WTC11 (cell line): ENCODE measurements around the gene STAB2.

Source experiments
- ATF2 ChIP-seq: sonication (generic); formaldehyde crosslinking; IDR thresholded peaks from 2 replicates; pipeline ENCODE4 v1.8.1; 2022; ENCODE audit warnings: low read depth, missing genetic modification reagents, borderline replicate concordance
- RELA ChIP-seq: sonication (generic); formaldehyde crosslinking; IDR thresholded peaks from 2 replicates; pipeline ENCODE4 v1.8.1; 2022; ENCODE audit warnings: missing genetic modification reagents, mild to moderate bottlenecking, borderline replicate concordance
- SMAD3 ChIP-seq: sonication (generic); formaldehyde crosslinking; IDR thresholded peaks from 2 replicates; pipeline ENCODE4 v1.8.0; 2022; ENCODE audit warnings: missing genetic modification reagents, mild to moderate bottlenecking, borderline replicate concordance
- TF ChIP-seq, protein P1 (sequence below): sonication (generic); formaldehyde crosslinking; IDR thresholded peaks from 2 replicates; pipeline ENCODE4 v1.8.0; 2022; ENCODE audit warnings: mild to moderate bottlenecking, missing genetic modification reagents
- TF ChIP-seq, protein P2 (sequence below): fragments of 200-600 bp; IDR thresholded peaks from 2 replicates; pipeline ENCODE4 v1.8.0; 2022; ENCODE audit warnings: antibody characterized with exemption

DNA sequence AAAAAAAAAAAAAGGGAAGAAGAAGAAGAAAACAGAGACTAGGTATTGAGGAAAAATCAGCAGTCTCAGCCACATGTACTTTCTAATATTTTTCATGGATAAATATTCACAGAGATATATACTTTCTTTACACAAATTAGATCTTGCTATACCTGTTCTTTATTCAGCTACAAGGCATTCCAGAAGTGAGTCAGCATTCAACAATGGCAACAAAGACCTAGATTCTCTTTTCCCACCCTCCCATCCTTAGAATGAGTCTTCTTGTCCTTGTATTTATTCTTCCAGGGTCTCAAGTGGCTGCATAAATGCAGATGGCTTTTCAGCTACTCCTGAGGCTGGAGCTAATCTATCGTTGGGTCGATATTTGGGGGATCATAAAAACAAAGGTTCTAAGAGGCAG, 160.9 kb downstream of the STAB2 start:
- TF ChIP-seq, protein P1, sequence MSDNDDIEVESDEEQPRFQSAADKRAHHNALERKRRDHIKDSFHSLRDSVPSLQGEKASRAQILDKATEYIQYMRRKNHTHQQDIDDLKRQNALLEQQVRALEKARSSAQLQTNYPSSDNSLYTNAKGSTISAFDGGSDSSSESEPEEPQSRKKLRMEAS (CRISPR knock-in tag) = no peak
- TF ChIP-seq, protein P2, sequence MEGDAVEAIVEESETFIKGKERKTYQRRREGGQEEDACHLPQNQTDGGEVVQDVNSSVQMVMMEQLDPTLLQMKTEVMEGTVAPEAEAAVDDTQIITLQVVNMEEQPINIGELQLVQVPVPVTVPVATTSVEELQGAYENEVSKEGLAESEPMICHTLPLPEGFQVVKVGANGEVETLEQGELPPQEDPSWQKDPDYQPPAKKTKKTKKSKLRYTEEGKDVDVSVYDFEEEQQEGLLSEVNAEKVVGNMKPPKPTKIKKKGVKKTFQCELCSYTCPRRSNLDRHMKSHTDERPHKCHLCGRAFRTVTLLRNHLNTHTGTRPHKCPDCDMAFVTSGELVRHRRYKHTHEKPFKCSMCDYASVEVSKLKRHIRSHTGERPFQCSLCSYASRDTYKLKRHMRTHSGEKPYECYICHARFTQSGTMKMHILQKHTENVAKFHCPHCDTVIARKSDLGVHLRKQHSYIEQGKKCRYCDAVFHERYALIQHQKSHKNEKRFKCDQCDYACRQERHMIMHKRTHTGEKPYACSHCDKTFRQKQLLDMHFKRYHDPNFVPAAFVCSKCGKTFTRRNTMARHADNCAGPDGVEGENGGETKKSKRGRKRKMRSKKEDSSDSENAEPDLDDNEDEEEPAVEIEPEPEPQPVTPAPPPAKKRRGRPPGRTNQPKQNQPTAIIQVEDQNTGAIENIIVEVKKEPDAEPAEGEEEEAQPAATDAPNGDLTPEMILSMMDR = no peak
- TF ChIP-seq ATF2 (CRISPR knock-in tag) = no peak
- no peak for TF ChIP-seq SMAD3 (CRISPR knock-in tag)
- TF ChIP-seq RELA (CRISPR knock-in tag) = no peak
